ENCODE data around the gene LCN12. TPM values are rescaled to one million over a fixed set of nuclear protein-coding genes. Genes with fewer than 3 reads are reported as not detected.

LCN12 gene
- total RNA-seq, 1 donor from 2014 or later: not detected

DNA sequence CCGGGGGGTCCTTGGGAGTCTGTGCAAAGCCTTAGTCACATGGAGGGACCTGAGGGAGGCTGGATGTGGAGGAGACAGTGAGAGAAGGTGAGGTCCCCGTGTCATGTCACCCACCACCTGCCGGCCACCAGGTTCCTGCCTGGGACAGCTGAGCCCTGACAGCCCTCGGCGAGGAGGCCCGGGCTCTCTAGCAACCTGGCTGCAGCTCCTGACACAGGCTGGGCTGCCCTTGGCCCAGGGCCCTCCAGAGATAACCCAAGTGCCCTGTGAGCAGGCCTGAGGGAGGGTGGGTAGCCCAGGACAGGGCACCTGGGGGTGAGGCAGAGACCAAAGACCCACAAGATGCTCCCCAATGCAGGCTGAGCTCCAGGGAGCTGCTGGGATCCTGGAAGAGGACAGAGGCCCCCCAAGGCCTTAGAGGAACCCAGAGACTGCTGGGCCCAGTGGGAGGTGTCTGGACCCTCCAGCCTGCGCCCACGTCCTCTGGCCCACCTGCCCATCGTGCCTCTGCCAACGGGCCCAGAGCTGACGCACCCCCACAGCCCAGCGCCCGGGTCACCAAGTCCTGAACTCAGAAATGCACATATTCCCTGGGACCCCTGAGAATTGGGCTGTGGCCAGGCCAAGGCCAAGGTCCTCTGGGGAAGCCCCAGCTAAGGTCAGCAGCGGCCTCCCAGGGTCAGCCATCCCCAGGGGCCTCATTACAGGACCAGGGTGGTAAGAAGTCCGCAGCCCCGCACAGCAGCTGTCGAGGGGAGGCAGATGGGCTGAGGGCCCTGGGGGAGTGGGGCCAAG lies 16.5 kb downstream of the LCN12 start:
- H3K4me1 ChIP-seq: peaks cover 19% of the 10 kb centered on the region
- H3K27me3 ChIP-seq: no peaks in the 10 kb centered on the region
- TF ChIP-seq, protein P1, sequence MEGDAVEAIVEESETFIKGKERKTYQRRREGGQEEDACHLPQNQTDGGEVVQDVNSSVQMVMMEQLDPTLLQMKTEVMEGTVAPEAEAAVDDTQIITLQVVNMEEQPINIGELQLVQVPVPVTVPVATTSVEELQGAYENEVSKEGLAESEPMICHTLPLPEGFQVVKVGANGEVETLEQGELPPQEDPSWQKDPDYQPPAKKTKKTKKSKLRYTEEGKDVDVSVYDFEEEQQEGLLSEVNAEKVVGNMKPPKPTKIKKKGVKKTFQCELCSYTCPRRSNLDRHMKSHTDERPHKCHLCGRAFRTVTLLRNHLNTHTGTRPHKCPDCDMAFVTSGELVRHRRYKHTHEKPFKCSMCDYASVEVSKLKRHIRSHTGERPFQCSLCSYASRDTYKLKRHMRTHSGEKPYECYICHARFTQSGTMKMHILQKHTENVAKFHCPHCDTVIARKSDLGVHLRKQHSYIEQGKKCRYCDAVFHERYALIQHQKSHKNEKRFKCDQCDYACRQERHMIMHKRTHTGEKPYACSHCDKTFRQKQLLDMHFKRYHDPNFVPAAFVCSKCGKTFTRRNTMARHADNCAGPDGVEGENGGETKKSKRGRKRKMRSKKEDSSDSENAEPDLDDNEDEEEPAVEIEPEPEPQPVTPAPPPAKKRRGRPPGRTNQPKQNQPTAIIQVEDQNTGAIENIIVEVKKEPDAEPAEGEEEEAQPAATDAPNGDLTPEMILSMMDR (IDR thresholded peaks at IDR 0.05): no peak
- TF ChIP-seq POLR2AphosphoS5 (IDR thresholded peaks at IDR 0.05; ENCODE audit: insufficient read depth in 1 of 2, low read depth in 1 of 2) (no peak), POLR2A (IDR thresholded peaks at IDR 0.05) (no peak)
- no peak overlapping the region for H3K4me3 ChIP-seq
- H3K36me3 ChIP-seq: no peaks in the 10 kb centered on the region
- H3K27ac ChIP-seq: no peak overlapping the region
- H3K9me3 ChIP-seq: no peaks in the 10 kb centered on the region
- DNase-seq (ENCODE audit: extremely low spot score in 2 of 2): no peak
- intact Hi-C loops (cut with DNase I): no loop called here

DNA sequence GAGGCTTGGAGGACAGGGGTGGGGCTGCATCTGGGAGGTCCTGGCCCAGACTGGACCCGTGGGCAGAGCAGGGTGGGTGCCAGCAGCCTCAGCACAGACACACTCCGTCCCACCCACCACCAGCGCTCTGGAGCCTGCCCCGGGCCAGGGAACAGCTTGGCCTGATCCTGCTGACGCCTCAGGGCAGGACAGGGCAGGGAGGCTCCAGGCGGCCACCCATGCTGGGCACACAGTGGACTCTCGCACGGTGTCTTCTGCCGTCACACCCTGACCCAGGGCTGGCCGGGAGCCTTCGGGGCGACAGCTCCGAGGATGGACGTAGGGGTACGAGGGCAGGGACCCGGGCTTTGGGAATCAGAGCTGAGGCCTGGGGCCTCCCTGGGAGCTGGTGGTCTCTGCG lies 17.1 kb downstream of the LCN12 start:
- TF ChIP-seq, protein P1 (IDR thresholded peaks at IDR 0.05): no peak
- TF ChIP-seq POLR2A (IDR thresholded peaks at IDR 0.05) (no peak), POLR2AphosphoS5 (IDR thresholded peaks at IDR 0.05; ENCODE audit: insufficient read depth in 1 of 2, low read depth in 1 of 2) (no peak)
- H3K4me1 ChIP-seq: peaks cover 18% of the 10 kb centered on the region
- intact Hi-C loops (cut with DNase I): no loop called here
- no peaks in the 10 kb centered on the region for H3K27me3 ChIP-seq
- DNase-seq (ENCODE audit: extremely low spot score in 2 of 2): no peak
- H3K27ac ChIP-seq: no peak overlapping the region
- H3K4me3 ChIP-seq: no peak overlapping the region
- H3K36me3 ChIP-seq: no peaks in the 10 kb centered on the region
- H3K9me3 ChIP-seq: no peaks in the 10 kb centered on the region

DNA sequence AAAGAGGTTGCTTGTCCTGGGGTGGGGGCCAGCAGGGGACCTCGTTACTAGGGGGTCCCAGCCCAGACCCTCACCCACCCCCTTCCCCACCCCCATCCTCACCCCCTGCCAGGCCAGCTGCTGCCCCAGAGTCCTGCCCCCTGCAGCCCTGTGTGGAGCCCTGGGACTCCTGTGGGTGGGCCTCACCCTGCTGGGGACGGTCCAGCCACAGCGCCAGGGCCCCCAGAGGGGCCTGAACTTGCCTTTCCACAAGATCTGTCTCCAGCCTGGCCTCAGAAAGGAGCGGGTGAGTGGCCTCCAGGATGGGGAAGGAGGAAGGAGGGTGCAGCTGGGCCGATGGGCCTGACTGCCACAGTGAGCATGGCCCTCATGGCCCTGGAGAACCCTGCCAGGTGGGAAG lies 17.7 kb downstream of the LCN12 start:
- H3K9me3 ChIP-seq: no peaks in the 10 kb centered on the region
- no peak overlapping the region for H3K27ac ChIP-seq
- H3K4me1 ChIP-seq: peaks cover 18% of the 10 kb centered on the region
- intact Hi-C loops (cut with DNase I): no loop called here
- H3K36me3 ChIP-seq: no peaks in the 10 kb centered on the region
- H3K27me3 ChIP-seq: no peaks in the 10 kb centered on the region
- no peak overlapping the region for H3K4me3 ChIP-seq
- DNase-seq (ENCODE audit: extremely low spot score in 2 of 2): no peak
- TF ChIP-seq POLR2AphosphoS5 (IDR thresholded peaks at IDR 0.05; ENCODE audit: insufficient read depth in 1 of 2, low read depth in 1 of 2) (no peak), POLR2A (IDR thresholded peaks at IDR 0.05) (no peak)
- TF ChIP-seq, protein P1 (IDR thresholded peaks at IDR 0.05): no peak

DNA sequence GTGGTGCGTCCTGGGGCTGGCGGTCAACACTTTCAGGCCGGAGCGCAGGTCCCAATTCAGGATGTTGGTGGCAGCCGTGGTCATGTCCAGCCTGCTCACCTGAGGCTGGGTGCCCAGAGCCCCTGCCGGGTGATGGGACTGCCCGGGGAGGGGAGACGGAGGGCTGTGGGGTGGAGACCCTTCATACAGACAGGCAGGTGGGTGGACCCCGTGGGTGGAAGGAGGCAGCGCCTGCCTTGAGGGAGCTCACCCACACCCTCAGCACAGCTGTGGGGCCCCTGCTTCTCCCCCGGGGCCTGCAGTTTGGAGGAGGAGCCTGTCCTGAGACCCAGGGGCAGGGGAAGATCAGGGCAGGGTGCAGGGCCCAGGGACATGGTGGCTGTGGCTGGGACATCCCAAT lies 18.3 kb downstream of the LCN12 start:
- TF ChIP-seq POLR2A (IDR thresholded peaks at IDR 0.05) (no peak), POLR2AphosphoS5 (IDR thresholded peaks at IDR 0.05; ENCODE audit: insufficient read depth in 1 of 2, low read depth in 1 of 2) (no peak)
- TF ChIP-seq, protein P1 (IDR thresholded peaks at IDR 0.05): no peak

DNA sequence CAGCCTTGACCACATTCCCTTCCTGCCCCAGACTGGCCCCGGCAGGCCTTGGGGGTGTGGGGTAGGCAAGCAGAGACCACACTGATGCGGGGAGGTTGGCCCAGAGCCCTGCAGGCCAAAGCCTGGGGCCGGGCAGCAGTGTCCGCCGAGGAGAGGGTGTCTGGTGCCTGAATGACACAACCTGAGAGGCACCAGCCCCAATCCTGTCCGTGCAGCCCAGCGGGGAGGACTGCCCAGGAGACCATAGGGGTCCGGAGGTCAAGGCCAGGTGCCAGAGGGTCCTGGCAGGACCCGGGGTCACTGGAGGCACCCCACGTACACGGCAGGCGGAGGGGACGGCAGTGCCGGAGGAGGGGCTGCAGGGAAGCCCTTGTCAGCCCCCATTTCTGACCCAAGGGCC lies 19.7 kb downstream of the LCN12 start:
- intact Hi-C loops (cut with DNase I): no loop called here

More for the DNA sequence above, 18.3 kb downstream of the LCN12 start:
- Histone ChIP-seq H3K27me3 (no peaks in the 10 kb centered on the region), H3K27ac (no peak overlapping the region), H3K36me3 (no peaks in the 10 kb centered on the region), H3K9me3 (no peaks in the 10 kb centered on the region), H3K4me1 (peaks cover 24% of the 10 kb centered on the region), H3K4me3 (no peak overlapping the region)
- DNase-seq (ENCODE audit: extremely low spot score in 2 of 2): no peak
- intact Hi-C loops (cut with DNase I): no loop called here

More for the DNA sequence above, 19.7 kb downstream of the LCN12 start:
- H3K27ac ChIP-seq: no peak overlapping the region
- no peak for TF ChIP-seq POLR2A (IDR thresholded peaks at IDR 0.05)
- TF ChIP-seq POLR2AphosphoS5 (IDR thresholded peaks at IDR 0.05; ENCODE audit: insufficient read depth in 1 of 2, low read depth in 1 of 2): no peak
- TF ChIP-seq, protein P1 (IDR thresholded peaks at IDR 0.05): no peak
- no peaks in the 10 kb centered on the region for H3K36me3 ChIP-seq
- no peak for DNase-seq (ENCODE audit: extremely low spot score in 2 of 2)
- H3K4me3 ChIP-seq: no peak overlapping the region
- no peaks in the 10 kb centered on the region for H3K27me3 ChIP-seq
- H3K9me3 ChIP-seq: no peaks in the 10 kb centered on the region
- H3K4me1 ChIP-seq: peaks cover 27% of the 10 kb centered on the region

Data from vagina (tissue), 2 donors.